Measurements from ENCODE around the gene LRP1B.

Gene LRP1B

GRCh38 chr2:140918426-140918825 is 1212.4 kb downstream of the LRP1B start:
- DNase-seq (ENCODE audit: low read depth, low spot score) = no peak

- DNase-seq (ENCODE audit: low read depth, low spot score) = no peak
Observed at GRCh38 chr2:140916410-140916809, 1214.4 kb downstream of the LRP1B start.

- no peak for DNase-seq (ENCODE audit: low read depth, low spot score)
Observed at GRCh38 chr2:140910683-140911082, 1220.1 kb downstream of the LRP1B start.

GRCh38 chr2:140905083-140905781 is 1225.6 kb downstream of the LRP1B start:
- DNase-seq (ENCODE audit: low read depth, low spot score) = no peak

GRCh38 chr2:140895378-140895777 is 1235.4 kb downstream of the LRP1B start:
- DNase-seq (ENCODE audit: low read depth, low spot score) = no peak

GRCh38 chr2:140893685-140894084 is 1237.1 kb downstream of the LRP1B start:
- no peak for DNase-seq (ENCODE audit: low read depth, low spot score)

- no peak for DNase-seq (ENCODE audit: low read depth, low spot score)
Observed at GRCh38 chr2:140892911-140893637, 1237.7 kb downstream of the LRP1B start.

- no peak for DNase-seq (ENCODE audit: low read depth, low spot score)
Observed at GRCh38 chr2:140892436-140892835, 1238.4 kb downstream of the LRP1B start.

- DNase-seq (ENCODE audit: low read depth, low spot score) = no peak
Observed at GRCh38 chr2:140891614-140892212, 1239.1 kb downstream of the LRP1B start.

- DNase-seq (ENCODE audit: low read depth, low spot score) = no peak
Observed at GRCh38 chr2:140882671-140883620, 1247.9 kb downstream of the LRP1B start.

GRCh38 chr2:140880573-140880972 is 1250.2 kb downstream of the LRP1B start:
- DNase-seq (ENCODE audit: low read depth, low spot score) = no peak

- DNase-seq (ENCODE audit: low read depth, low spot score) = no peak
Observed at GRCh38 chr2:140876015-140876414, 1254.8 kb downstream of the LRP1B start.

- no peak for DNase-seq (ENCODE audit: low read depth, low spot score)
Observed at GRCh38 chr2:140873915-140874531, 1256.8 kb downstream of the LRP1B start.

- no peak for DNase-seq (ENCODE audit: low read depth, low spot score)
Observed at GRCh38 chr2:140869925-140870324, 1260.9 kb downstream of the LRP1B start.

GRCh38 chr2:140869107-140869506 is 1261.7 kb downstream of the LRP1B start:
- no peak for DNase-seq (ENCODE audit: low read depth, low spot score)

- DNase-seq (ENCODE audit: low read depth, low spot score) = no peak
Observed at GRCh38 chr2:140865837-140866236, 1265.0 kb downstream of the LRP1B start.

GRCh38 chr2:140863713-140864112 is 1267.1 kb downstream of the LRP1B start:
- no peak for DNase-seq (ENCODE audit: low read depth, low spot score)

- DNase-seq (ENCODE audit: low read depth, low spot score) = no peak
Observed at GRCh38 chr2:140862181-140862580, 1268.6 kb downstream of the LRP1B start.

GRCh38 chr2:140861666-140862065 is 1269.2 kb downstream of the LRP1B start:
- DNase-seq (ENCODE audit: low read depth, low spot score) = no peak

GRCh38 chr2:140855471-140855870 is 1275.3 kb downstream of the LRP1B start:
- DNase-seq (ENCODE audit: low read depth, low spot score) = no peak

- DNase-seq (ENCODE audit: low read depth, low spot score) = no peak
Observed at GRCh38 chr2:140851258-140851981, 1279.4 kb downstream of the LRP1B start.

Data from smooth muscle cell of the brain vasculature (primary cell).